GM13977 (cell line): ENCODE results near the gene TRIM56.

Source experiments
- DNase-seq: peaks from one replicate; pipeline ENCODE4 v3.0.0; 2012; ENCODE audit warnings: low spot score
- CTCF ChIP-seq: IDR thresholded peaks from 2 replicates; pipeline ENCODE4 v1.5.1; 2012; ENCODE audit warnings: mild to moderate bottlenecking, control low read depth; ENCODE audit not compliant: insufficient read depth; ENCODE audit errors: extremely low read depth, missing control alignments
- in situ Hi-C: fragments of 300-500 bp; cut with MboI; formaldehyde crosslinking; loops from one replicate; pipeline ENCODE4 v1.12.0; 2022; ENCODE audit warnings: low sequenced_read_pairs, low pct_unique_long_range_greater_than_20kb, mixed read lengths, inconsistent platforms; ENCODE audit not compliant: unreplicated experiment

Gene TRIM56

GRCh38 chr7:101121991-101122932, 37.0 kb downstream of the TRIM56 start:
- peak; percentile 53 for DNase-seq
- in situ Hi-C loops: no loop called here
- TF ChIP-seq CTCF: no peak

GRCh38 chr7:101122933-101123702, 37.8 kb downstream of the TRIM56 start:
- in situ Hi-C loops: no loop called here

GRCh38 chr7:101123703-101124068, 38.4 kb downstream of the TRIM56 start:
- in situ Hi-C loops: no loop called here
- TF ChIP-seq CTCF: no peak
- no peak for DNase-seq

More at GRCh38 chr7:101122933-101123702, 37.8 kb downstream of the TRIM56 start:
- no peak for TF ChIP-seq CTCF
- DNase-seq: no peak

GRCh38 chr7:101124376-101125056, 39.2 kb downstream of the TRIM56 start:
- in situ Hi-C loops: no loop called here
- no peak for TF ChIP-seq CTCF
- no peak for DNase-seq

GRCh38 chr7:101125989-101126650, 40.8 kb downstream of the TRIM56 start:
- in situ Hi-C loops: no loop called here
- no peak for TF ChIP-seq CTCF
- no peak for DNase-seq
